SU-DHL-6 (cell line): Measurements from ENCODE around the gene CLSTN2.

Experiments
- EZH2phosphoT487 ChIP-seq: fragments of 200-600 bp; sonication (generic), shearing (Covaris generic); conservative IDR thresholded peaks from 2 replicates; pipeline ENCODE4 v1.6.1; 2018; ENCODE audit warnings: mild to moderate bottlenecking, antibody characterized with exemption, low read length, moderate library complexity, mixed read lengths
- TF ChIP-seq, protein P1 (sequence below): fragments of 200-600 bp; sonication (generic); IDR thresholded peaks from one replicate; pipeline ENCODE4 v1.5.1; 2017; ENCODE audit warnings: antibody characterized with exemption, mild to moderate bottlenecking, low read length, moderate library complexity; ENCODE audit not compliant: insufficient read depth, poor library complexity, severe bottlenecking

DNA sequence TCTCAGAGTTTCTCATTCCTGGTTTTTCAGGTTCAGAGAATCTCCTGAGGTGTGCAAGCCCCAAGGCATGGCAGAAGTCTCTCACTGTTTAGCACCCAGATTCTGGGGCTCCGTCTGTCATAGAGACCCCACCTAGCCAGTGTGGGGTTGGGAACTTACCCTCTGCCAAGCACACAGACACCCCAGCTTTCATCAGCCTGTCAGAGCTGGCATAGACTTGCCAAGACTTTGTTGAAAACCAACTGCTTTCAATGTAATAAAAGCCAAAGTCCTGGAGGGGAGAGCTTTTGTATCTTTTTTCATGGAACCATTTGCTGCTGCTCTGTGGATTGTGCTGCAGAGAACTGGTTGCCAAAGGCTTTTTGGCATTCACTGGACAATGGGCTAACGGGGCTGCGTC lies 401.5 kb downstream of the CLSTN2 start:
- no peak for TF ChIP-seq EZH2phosphoT487
- TF ChIP-seq, protein P1, sequence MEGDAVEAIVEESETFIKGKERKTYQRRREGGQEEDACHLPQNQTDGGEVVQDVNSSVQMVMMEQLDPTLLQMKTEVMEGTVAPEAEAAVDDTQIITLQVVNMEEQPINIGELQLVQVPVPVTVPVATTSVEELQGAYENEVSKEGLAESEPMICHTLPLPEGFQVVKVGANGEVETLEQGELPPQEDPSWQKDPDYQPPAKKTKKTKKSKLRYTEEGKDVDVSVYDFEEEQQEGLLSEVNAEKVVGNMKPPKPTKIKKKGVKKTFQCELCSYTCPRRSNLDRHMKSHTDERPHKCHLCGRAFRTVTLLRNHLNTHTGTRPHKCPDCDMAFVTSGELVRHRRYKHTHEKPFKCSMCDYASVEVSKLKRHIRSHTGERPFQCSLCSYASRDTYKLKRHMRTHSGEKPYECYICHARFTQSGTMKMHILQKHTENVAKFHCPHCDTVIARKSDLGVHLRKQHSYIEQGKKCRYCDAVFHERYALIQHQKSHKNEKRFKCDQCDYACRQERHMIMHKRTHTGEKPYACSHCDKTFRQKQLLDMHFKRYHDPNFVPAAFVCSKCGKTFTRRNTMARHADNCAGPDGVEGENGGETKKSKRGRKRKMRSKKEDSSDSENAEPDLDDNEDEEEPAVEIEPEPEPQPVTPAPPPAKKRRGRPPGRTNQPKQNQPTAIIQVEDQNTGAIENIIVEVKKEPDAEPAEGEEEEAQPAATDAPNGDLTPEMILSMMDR: no peak
